NCI-H226 (cell line): Measurements from ENCODE around the gene CHMP3.
A peak's percentile ranks its signal among the peaks of the same experiment; 100 is the strongest.

Source experiments
- DNase-seq: peaks from one replicate; pipeline ENCODE4 v3.0.0-alpha.2; 2015

CHMP3 gene

DNA sequence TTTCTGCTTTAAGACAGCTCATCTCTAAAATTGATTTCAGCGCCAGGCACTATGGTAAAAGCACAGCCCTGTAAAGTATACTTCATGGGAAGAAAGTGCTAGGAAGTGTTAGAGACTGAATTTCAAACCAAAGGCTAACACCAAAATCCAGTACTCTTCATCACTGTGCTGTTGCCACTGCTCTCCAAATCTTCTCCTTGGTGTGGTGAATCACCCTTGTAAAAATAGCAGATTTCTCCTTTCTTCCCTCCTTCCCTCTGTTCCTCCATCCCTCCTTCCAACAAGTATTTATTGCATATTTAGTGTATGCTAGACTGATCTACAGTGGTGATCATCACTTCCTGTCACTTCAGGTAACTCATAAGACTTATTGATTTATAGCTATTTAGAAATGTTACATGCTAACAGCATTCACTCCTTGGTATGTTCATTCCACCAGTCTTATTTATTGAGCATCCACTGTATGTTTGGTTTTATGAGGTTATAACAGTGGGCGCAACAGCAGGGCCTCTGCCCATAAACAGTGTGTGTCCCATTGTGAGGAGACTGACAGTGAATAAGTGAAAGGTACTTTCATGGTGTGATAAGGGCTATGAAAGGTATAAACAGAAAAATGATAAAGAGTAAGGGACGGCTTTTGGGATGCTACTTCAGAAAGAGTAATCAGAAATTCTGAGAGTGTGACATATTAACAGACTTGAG lies 102.0 kb downstream of the CHMP3 start:
- no peak for DNase-seq

DNA sequence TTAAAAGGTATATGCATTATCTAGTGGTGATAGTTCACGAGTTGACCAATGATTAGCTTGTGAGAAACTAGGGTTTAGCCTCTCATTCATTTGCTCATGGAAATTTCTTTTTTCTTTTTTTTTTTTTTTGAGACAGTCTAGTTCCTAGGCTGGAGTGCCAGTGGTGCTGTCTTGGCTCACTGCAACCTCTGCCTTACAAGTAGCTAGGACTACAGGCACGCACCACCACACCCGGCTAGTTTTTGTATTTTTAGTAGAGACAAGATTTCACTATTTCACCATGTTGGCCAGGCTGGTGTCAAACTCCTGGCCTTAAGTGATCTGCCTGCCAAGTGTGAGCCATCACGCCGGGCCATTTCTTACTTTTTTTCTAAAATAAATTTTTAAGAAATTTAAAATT lies 108.1 kb downstream of the CHMP3 start:
- no peak for DNase-seq

DNA sequence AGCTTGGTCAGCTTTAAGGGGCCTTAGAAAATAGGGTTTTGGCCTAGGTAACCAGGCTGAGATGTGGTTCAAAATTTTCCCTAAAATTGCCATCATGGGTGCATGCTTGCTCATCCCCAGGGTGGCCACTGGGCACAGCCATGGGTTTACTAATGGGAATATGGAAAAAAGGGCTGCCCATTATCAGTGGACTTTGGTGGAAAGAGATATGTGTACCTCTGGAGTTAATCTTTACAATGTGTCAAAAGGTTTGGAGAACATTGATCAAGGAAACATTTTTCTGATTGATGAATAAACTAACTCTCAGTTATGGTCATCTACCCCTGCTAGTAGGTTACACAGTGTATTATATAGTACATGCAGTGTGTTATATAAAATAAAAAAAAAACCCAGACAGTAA lies 109.0 kb downstream of the CHMP3 start:
- DNase-seq, result no peak

- peak; percentile 67 for DNase-seq
Observed at GRCh38 chr2:86453836-86454235, 109.4 kb downstream of the CHMP3 start.
